Measurements from ENCODE around the gene LCTL. TPM values are rescaled to one million over a fixed set of nuclear protein-coding genes. Genes with fewer than 3 reads are reported as not detected.

LCTL gene
- total RNA-seq, 1 donor from 2014 or later: not detected

GRCh38 chr15:66572146-66572545, 6.3 kb upstream of the LCTL start:
- H3K4me1 ChIP-seq: no peaks in the 10 kb centered on the region
- TF ChIP-seq POLR2AphosphoS5 (IDR thresholded peaks at IDR 0.05; ENCODE audit: insufficient read depth in 1 of 2, low read depth in 1 of 2): no peak
- H3K27me3 ChIP-seq: no peaks in the 10 kb centered on the region
- H3K36me3 ChIP-seq: no peaks in the 10 kb centered on the region
- intact Hi-C loops (cut with DNase I): no loop called here
- H3K27ac ChIP-seq: no peak overlapping the region
- H3K4me3 ChIP-seq: no peak overlapping the region
- no peak for DNase-seq (ENCODE audit: extremely low spot score in 2 of 2)
- no peaks in the 10 kb centered on the region for H3K9me3 ChIP-seq

GRCh38 chr15:66570842-66571478, 5.2 kb upstream of the LCTL start:
- Histone ChIP-seq H3K27ac (no peak overlapping the region), H3K4me3 (no peak overlapping the region), H3K9me3 (no peaks in the 10 kb centered on the region), H3K4me1 (no peaks in the 10 kb centered on the region), H3K27me3 (no peaks in the 10 kb centered on the region), H3K36me3 (no peaks in the 10 kb centered on the region)
- TF ChIP-seq POLR2AphosphoS5 (IDR thresholded peaks at IDR 0.05; ENCODE audit: insufficient read depth in 1 of 2, low read depth in 1 of 2): no peak
- TF ChIP-seq CTCF (IDR thresholded peaks at IDR 0.05): no peak
- TF ChIP-seq POLR2A (IDR thresholded peaks at IDR 0.05): no peak
- intact Hi-C loops (cut with DNase I): no loop called here
- DNase-seq (ENCODE audit: extremely low spot score in 2 of 2): no peak

GRCh38 chr15:66570327-66570726, 4.5 kb upstream of the LCTL start:
- no peaks in the 10 kb centered on the region for H3K4me1 ChIP-seq
- H3K27me3 ChIP-seq: no peaks in the 10 kb centered on the region
- H3K9me3 ChIP-seq: no peaks in the 10 kb centered on the region
- DNase-seq (ENCODE audit: extremely low spot score in 2 of 2): no peak
- no peak overlapping the region for H3K4me3 ChIP-seq
- H3K27ac ChIP-seq: no peak overlapping the region
- TF ChIP-seq POLR2A (IDR thresholded peaks at IDR 0.05): no peak
- TF ChIP-seq CTCF (IDR thresholded peaks at IDR 0.05): no peak
- no peak for TF ChIP-seq POLR2AphosphoS5 (IDR thresholded peaks at IDR 0.05; ENCODE audit: insufficient read depth in 1 of 2, low read depth in 1 of 2)
- intact Hi-C loops (cut with DNase I): no loop called here
- no peaks in the 10 kb centered on the region for H3K36me3 ChIP-seq

- TF ChIP-seq POLR2A (IDR thresholded peaks at IDR 0.05) (no peak), POLR2AphosphoS5 (IDR thresholded peaks at IDR 0.05; ENCODE audit: insufficient read depth in 1 of 2, low read depth in 1 of 2) (no peak)
- Histone ChIP-seq H3K4me1 (no peaks in the 10 kb centered on the region), H3K27ac (no peak overlapping the region), H3K36me3 (no peaks in the 10 kb centered on the region), H3K27me3 (no peaks in the 10 kb centered on the region), H3K4me3 (no peak overlapping the region), H3K9me3 (no peaks in the 10 kb centered on the region)
- intact Hi-C loops (cut with DNase I): no loop called here
- no peak for DNase-seq (ENCODE audit: extremely low spot score in 2 of 2)
Observed at GRCh38 chr15:66569461-66570137, 3.8 kb upstream of the LCTL start.

GRCh38 chr15:66567897-66568296, 2.1 kb upstream of the LCTL start:
- no peaks in the 10 kb centered on the region for H3K27me3 ChIP-seq
- H3K4me3 ChIP-seq: no peak overlapping the region
- no peaks in the 10 kb centered on the region for H3K9me3 ChIP-seq
- no peak for DNase-seq (ENCODE audit: extremely low spot score in 2 of 2)
- intact Hi-C loops (cut with DNase I): no loop called here
- no peak overlapping the region for H3K27ac ChIP-seq
- no peak for TF ChIP-seq POLR2AphosphoS5 (IDR thresholded peaks at IDR 0.05; ENCODE audit: insufficient read depth in 1 of 2, low read depth in 1 of 2)
- TF ChIP-seq CTCF (IDR thresholded peaks at IDR 0.05): no peak
- no peak for TF ChIP-seq POLR2A (IDR thresholded peaks at IDR 0.05)
- H3K36me3 ChIP-seq: no peaks in the 10 kb centered on the region
- no peaks in the 10 kb centered on the region for H3K4me1 ChIP-seq

GRCh38 chr15:66566963-66567531, 1.2 kb upstream of the LCTL start:
- no peak for DNase-seq (ENCODE audit: extremely low spot score in 2 of 2)
- intact Hi-C loops (cut with DNase I): no loop called here
- Histone ChIP-seq H3K4me1 (no peaks in the 10 kb centered on the region), H3K36me3 (no peaks in the 10 kb centered on the region), H3K4me3 (no peak overlapping the region), H3K9me3 (no peaks in the 10 kb centered on the region), H3K27me3 (no peaks in the 10 kb centered on the region), H3K27ac (no peak overlapping the region)
- TF ChIP-seq CTCF (IDR thresholded peaks at IDR 0.05) (peak in 2 of 3 experiments; percentile 3 to 47), POLR2AphosphoS5 (IDR thresholded peaks at IDR 0.05; ENCODE audit: insufficient read depth in 1 of 2, low read depth in 1 of 2) (no peak)

Data from vagina (tissue), 2 donors.